A549 (cell line): ENCODE data around the gene PLGRKT. TPM values are rescaled to one million over a fixed set of nuclear protein-coding genes. Genes with fewer than 3 reads are reported as not detected.

Experiments
- ATAC-seq, 2 experiments: fragments of 200-7000 bp in 1 of 2; fragments of >200 bp in 1 of 2; cut with Nextera tagmentation in 1 of 2; cut with Tn5 transposase in 1 of 2; 3 replicates each; pipeline versions ENCODE4 v1.8.0 to v1.9.1; 2018 to 2020; ENCODE audit warnings: mild to moderate bottlenecking in 1 of 2, moderate library complexity in 1 of 2
- CTCF ChIA-PET: fragments of 300-600 bp; sonication (Branson Sonifier 250); formaldehyde crosslinking; extraction: SDS; loops from one replicate; lab custom pipeline; 2021; ENCODE audit warnings: antibody characterized with exemption, inconsistent platforms; lab: Yijun Ruan, JAX
- POLR2A ChIA-PET: fragments of 350-600 bp; formaldehyde crosslinking; extraction: SDS; loops from one replicate; lab custom pipeline; 2021; ENCODE audit warnings: antibody characterized with exemption, inconsistent platforms; lab: Yijun Ruan, JAX
- DNase-seq, 2 experiments: peaks; one replicate each; pipeline versions ENCODE4 v3.0.0 to v3.0.0-alpha.2; 2011 to 2016; ENCODE audit warnings: low read depth in 1 of 2, low spot score in 1 of 2
- FAIRE-seq: peaks from 2 replicates; lab custom pipeline; 2011; peaks lifted over from hg19 to GRCh38; lab: Jason Lieb, UNC
- H3K27ac ChIP-seq, 2 experiments: fragments of >200 bp; sonication (Bioruptor Twin); formaldehyde crosslinking; 3 replicates each; pipeline ENCODE4 v1.5.1; 2016 to 2017
- H3K4me1 ChIP-seq: fragments of >200 bp; sonication (Bioruptor Twin); formaldehyde crosslinking; 3 replicates; pipeline ENCODE4 v1.6.1; 2016
- H3K4me2 ChIP-seq: fragments of >200 bp; sonication (Bioruptor Twin); formaldehyde crosslinking; 3 replicates; pipeline ENCODE4 v1.6.1; 2016
- H3K4me3 ChIP-seq: fragments of >200 bp; sonication (Bioruptor Twin); formaldehyde crosslinking; 3 replicates; pipeline ENCODE4 v1.5.1; 2016
- H3K9me3 ChIP-seq: fragments of >200 bp; sonication (Bioruptor Twin); formaldehyde crosslinking; 3 replicates; pipeline ENCODE4 v1.6.1; 2016
- BHLHE40 ChIP-seq: IDR thresholded peaks from 2 replicates; pipeline ENCODE4 v1.6.1; 2012; ENCODE audit warnings: low read depth, low read length, inconsistent platforms
- CBX8 ChIP-seq: fragments of 200-600 bp; sonication (generic); IDR thresholded peaks from 2 replicates; pipeline ENCODE4 v1.6.1; 2016
- CEBPB ChIP-seq, 2 experiments: fragments of >200 bp in 1 of 2; sonication (Bioruptor Twin) in 1 of 2; formaldehyde crosslinking in 1 of 2; IDR thresholded peaks; 2 replicates each; pipeline ENCODE4 v1.6.1; 2012 to 2016
- CHD4 ChIP-seq: fragments of 200-600 bp; sonication (generic); IDR thresholded peaks from 2 replicates; pipeline ENCODE4 v1.6.1; 2016; ENCODE audit warnings: antibody characterized with exemption, mild to moderate bottlenecking, borderline replicate concordance
- ESRRA ChIP-seq: fragments of 150-350 bp; IDR thresholded peaks from 2 replicates; pipeline ENCODE4 v1.6.1; 2014; ENCODE audit warnings: mild to moderate bottlenecking, low read length, borderline replicate concordance
- FOSB ChIP-seq: fragments of 250-450 bp; sonication (Bioruptor Pico); IDR thresholded peaks from 2 replicates; pipeline ENCODE4 v1.5.0; 2020; ENCODE audit warnings: mild to moderate bottlenecking, moderate library complexity
- FOSL2 ChIP-seq, 2 experiments: fragments of 450-650 bp in 1 of 2; fragments of >200 bp in 1 of 2; sonication (Bioruptor Twin) in 1 of 2; formaldehyde crosslinking; IDR thresholded peaks; 2 replicates each; pipeline versions ENCODE4 v1.5.0 to v1.6.1; 2016 to 2020; ENCODE audit warnings: mild to moderate bottlenecking in 1 of 2, moderate library complexity in 1 of 2
- HEYL ChIP-seq: fragments of 250-450 bp; sonication (Bioruptor Pico); IDR thresholded peaks from 2 replicates; pipeline ENCODE4 v1.8.0; 2021; ENCODE audit warnings: mild to moderate bottlenecking, moderate library complexity
- HOXB13 ChIP-seq: fragments of 250-450 bp; sonication (Bioruptor Pico); IDR thresholded peaks from 2 replicates; pipeline ENCODE4 v1.5.0; 2020; ENCODE audit warnings: low read depth, mild to moderate bottlenecking, moderate library complexity
- JUN ChIP-seq, 2 experiments: fragments of >200 bp; sonication (Bioruptor Twin); formaldehyde crosslinking; IDR thresholded peaks; 2 replicates in 1 of 2; 3 replicates in 1 of 2; pipeline ENCODE4 v1.6.1; 2016 to 2017
- JUNB ChIP-seq: fragments of >200 bp; sonication (Bioruptor Twin); formaldehyde crosslinking; IDR thresholded peaks from 2 replicates; pipeline ENCODE4 v1.6.1; 2016
- MAFK ChIP-seq: fragments of 450-650 bp; IDR thresholded peaks from 2 replicates; pipeline ENCODE4 v1.6.1; 2014; ENCODE audit not compliant: partially characterized antibody
- MYC ChIP-seq: IDR thresholded peaks from 2 replicates; pipeline ENCODE4 v1.6.1; 2012; ENCODE audit warnings: mild to moderate bottlenecking, inconsistent platforms, low read length, improper control_type of control experiment, borderline replicate concordance
- NFE2L2 ChIP-seq: fragments of 150-350 bp; conservative IDR thresholded peaks from 2 replicates; pipeline ENCODE4 v1.6.1; 2014; ENCODE audit warnings: low read length
- PHF8 ChIP-seq: fragments of 200-600 bp; sonication (generic); IDR thresholded peaks from 2 replicates; pipeline ENCODE4 v1.6.1; 2016; ENCODE audit warnings: low read depth, mild to moderate bottlenecking, antibody characterized with exemption, moderate library complexity, borderline replicate concordance
- POLR2A ChIP-seq: IDR thresholded peaks from 2 replicates; pipeline ENCODE4 v1.6.1; 2012; ENCODE audit warnings: mild to moderate bottlenecking, low read length
- POLR2AphosphoS2 ChIP-seq: conservative IDR thresholded peaks from 2 replicates; pipeline ENCODE4 v1.6.1; 2012; ENCODE audit warnings: low read length, improper control_type of control experiment, inconsistent platforms
- RARB ChIP-seq: fragments of 250-450 bp; sonication (Bioruptor Pico); IDR thresholded peaks from 2 replicates; pipeline ENCODE4 v1.8.0; 2021; ENCODE audit warnings: mild to moderate bottlenecking, moderate library complexity
- RNF2 ChIP-seq: fragments of 200-600 bp; sonication (generic); IDR thresholded peaks from 2 replicates; pipeline ENCODE4 v1.6.1; 2016; ENCODE audit warnings: low read depth, mild to moderate bottlenecking, antibody characterized with exemption, moderate library complexity, borderline replicate concordance
- SMC3 ChIP-seq: fragments of >200 bp; sonication (Bioruptor Twin); formaldehyde crosslinking; IDR thresholded peaks from 3 replicates; pipeline ENCODE4 v1.6.1; 2018; ENCODE audit warnings: inconsistent platforms
- TP53 ChIP-seq: fragments of 250-450 bp; sonication (Bioruptor Pico); IDR thresholded peaks from 2 replicates; pipeline ENCODE4 v1.5.0; 2021; ENCODE audit warnings: mild to moderate bottlenecking, moderate library complexity
- ZNF302 ChIP-seq: fragments of 250-450 bp; sonication (Bioruptor Pico); IDR thresholded peaks from 2 replicates; pipeline ENCODE4 v1.9.0; 2021; ENCODE audit warnings: inconsistent platforms, mild to moderate bottlenecking, moderate library complexity
- WGBS: methylation state at CpG from one replicate; pipeline ENCODE4 v1.1.6; 2017; ENCODE audit errors: missing lambda C conversion rate; 5-methylcytosine and 5-hydroxymethylcytosine counted together
- polyA plus RNA-seq, 4 experiments: library from polyadenylated mRNA; depleted of rRNA in 3 of 4; stranded (reverse); fragments of >200 nt; fragmentation: RNase III in 1 of 4; extraction: RNeasy Plus Mini Kit Qiagen cat#74134 plus additional on column Dnase treatment in 1 of 4; gene quantifications; 2 replicates in 3 of 4; 3 replicates in 1 of 4; pipeline ENCODE4 v1.2.3, GENCODE V29; 2011 to 2017
- TF ChIP-seq, protein P1 (sequence below): fragments of 150-350 bp; IDR thresholded peaks from 2 replicates; pipeline ENCODE4 v1.6.1; 2014; ENCODE audit warnings: low read depth, mild to moderate bottlenecking, low read length
- TF ChIP-seq, protein P2 (sequence below): IDR thresholded peaks from 2 replicates; pipeline ENCODE4 v1.6.1; 2012

PLGRKT gene
- polyA plus RNA-seq, 2 of the 4 experiments (the other 2 are of a cell fraction) = 24.3 to 37.7 TPM

DNA sequence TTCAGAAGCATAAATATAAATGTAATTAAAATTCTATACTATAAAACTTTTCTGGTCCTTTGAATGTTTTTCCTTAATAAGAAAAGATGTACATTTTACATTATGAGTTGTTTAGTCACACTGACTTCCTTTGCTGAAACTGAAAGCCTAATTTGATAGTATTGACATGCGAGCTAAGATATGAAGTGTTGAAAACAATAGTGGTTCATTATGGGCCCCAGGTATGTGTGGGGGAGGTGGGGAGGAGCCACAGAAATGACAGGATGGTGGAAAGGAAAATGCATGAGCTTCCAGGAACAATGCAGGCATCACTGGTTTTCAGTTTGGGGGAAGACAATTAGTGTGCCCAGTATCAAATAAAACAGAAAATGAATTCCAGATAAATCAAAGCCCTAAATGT lies 62.6 kb downstream of the PLGRKT start:
- ATAC-seq (no peak), DNase-seq (no peak), FAIRE-seq (no peak)
- no peak overlapping the region for H3K4me3 ChIP-seq
- no peak overlapping the region for H3K27ac ChIP-seq
- ChIA-PET CTCF (interaction anchor here (1.0 to 1.4 kb wide), 2 partner anchors 16 to 225 kb away, joined by 3 to 6 read pairs; no protein-coding TSS in a partner anchor), POLR2A (no interaction called here)
- 97% methylated on average over 1 of the region's 1 CpG for whole genome bisulfite sequencing
- no peak overlapping the region for H3K4me2 ChIP-seq
- no peaks in the 10 kb centered on the region for H3K9me3 ChIP-seq
- no peaks in the 10 kb centered on the region for H3K4me1 ChIP-seq
- TF ChIP-seq MYC (no peak), POLR2AphosphoS2 (no peak), MAFK (no peak), FOSL2 (IDR thresholded peaks at IDR 0.05) (no peak), FOSL2 (CRISPR knock-in tag; IDR thresholded peaks at IDR 0.05) (no peak), FOSB (CRISPR knock-in tag) (no peak), PHF8 (no peak), POLR2A (no peak), CBX8 (no peak), TP53 (CRISPR knock-in tag) (no peak), SMC3 (no peak), ESRRA (no peak), BHLHE40 (no peak)

DNA sequence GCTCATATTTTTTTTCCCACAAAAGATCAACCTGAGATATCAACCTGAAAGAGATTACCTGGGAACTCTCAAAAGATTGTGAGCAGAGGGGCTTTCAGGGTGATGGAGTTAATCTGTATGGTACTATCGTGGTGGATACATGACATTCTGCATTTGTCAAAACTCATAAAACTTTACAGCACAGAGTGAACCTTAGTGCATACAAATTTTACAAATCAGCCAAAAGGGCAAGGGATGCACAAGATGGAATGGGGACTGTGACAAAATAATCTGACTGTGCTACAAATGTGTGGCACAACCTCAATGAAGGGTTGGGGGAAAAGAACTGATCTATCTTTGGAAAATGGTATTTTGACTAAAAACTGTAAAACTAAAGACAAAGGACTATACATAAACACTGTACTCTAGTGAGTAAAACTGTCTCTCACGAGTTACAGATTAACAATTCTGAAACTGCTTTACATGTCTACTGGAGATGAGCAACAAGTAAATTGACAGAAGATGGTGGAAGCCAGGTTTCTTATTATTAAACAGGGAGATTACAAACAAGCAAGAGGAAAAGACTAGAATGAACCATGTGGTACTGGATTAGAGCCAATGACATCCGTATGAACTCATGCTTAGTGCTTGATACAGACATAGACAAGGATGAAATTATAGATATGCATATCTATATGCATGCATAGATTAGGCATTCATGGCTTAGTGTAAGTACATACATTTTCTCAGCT lies 73.3 kb downstream of the PLGRKT start:
- H3K9me3 ChIP-seq = no peaks in the 10 kb centered on the region
- H3K27ac ChIP-seq = no peak overlapping the region
- TF ChIP-seq JUN (IDR thresholded peaks at IDR 0.05) (no peak), JUNB (no peak), CEBPB (IDR thresholded peaks at IDR 0.05) (no peak), CHD4 (no peak), SMC3 (no peak), HOXB13 (CRISPR knock-in tag) (no peak), ZNF302 (no peak), RNF2 (no peak), FOSL2 (IDR thresholded peaks at IDR 0.05) (no peak), FOSL2 (CRISPR knock-in tag; IDR thresholded peaks at IDR 0.05) (no peak), HEYL (CRISPR knock-in tag) (no peak), NFE2L2 (no peak), RARB (no peak)
- TF ChIP-seq, protein P1, sequence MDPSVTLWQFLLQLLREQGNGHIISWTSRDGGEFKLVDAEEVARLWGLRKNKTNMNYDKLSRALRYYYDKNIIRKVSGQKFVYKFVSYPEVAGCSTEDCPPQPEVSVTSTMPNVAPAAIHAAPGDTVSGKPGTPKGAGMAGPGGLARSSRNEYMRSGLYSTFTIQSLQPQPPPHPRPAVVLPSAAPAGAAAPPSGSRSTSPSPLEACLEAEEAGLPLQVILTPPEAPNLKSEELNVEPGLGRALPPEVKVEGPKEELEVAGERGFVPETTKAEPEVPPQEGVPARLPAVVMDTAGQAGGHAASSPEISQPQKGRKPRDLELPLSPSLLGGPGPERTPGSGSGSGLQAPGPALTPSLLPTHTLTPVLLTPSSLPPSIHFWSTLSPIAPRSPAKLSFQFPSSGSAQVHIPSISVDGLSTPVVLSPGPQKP = no peak
- TF ChIP-seq, protein P2, sequence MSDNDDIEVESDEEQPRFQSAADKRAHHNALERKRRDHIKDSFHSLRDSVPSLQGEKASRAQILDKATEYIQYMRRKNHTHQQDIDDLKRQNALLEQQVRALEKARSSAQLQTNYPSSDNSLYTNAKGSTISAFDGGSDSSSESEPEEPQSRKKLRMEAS = no peak
- DNase-seq (no peak), FAIRE-seq (no peak), ATAC-seq (no peak)
- no peaks in the 10 kb centered on the region for H3K4me1 ChIP-seq
- no peak overlapping the region for H3K4me2 ChIP-seq
- ChIA-PET POLR2A (no interaction called here), CTCF (no interaction called here)
- H3K4me3 ChIP-seq = no peak overlapping the region
- 29% methylated on average over 3 of the region's 3 CpGs for WGBS
